ENCODE data around the gene GPN2.

Gene GPN2

GRCh38 chr1:26831059-26831458 lies 59.0 kb downstream of the GPN2 start:
- H3K27ac ChIP-seq: no peak overlapping the region; the same call in 1 of the 2 replicates
- no peak overlapping the region for H3K4me3 ChIP-seq (ENCODE audit: low read depth, low read length)
- DNase-seq: no peak
- H3K9me3 ChIP-seq (ENCODE audit: severe bottlenecking): no peaks in the 10 kb centered on the region
- H3K27me3 ChIP-seq (ENCODE audit: insufficient read depth, low read depth, severe bottlenecking): no peaks in the 10 kb centered on the region
- peaks cover 56% of the 10 kb centered on the region for H3K36me3 ChIP-seq
- TF ChIP-seq CTCF (IDR thresholded peaks at IDR 0.05; ENCODE audit: low read depth, low read length): no peak

GRCh38 chr1:26829184-26829911 lies 60.7 kb downstream of the GPN2 start:
- no peak for TF ChIP-seq CTCF (IDR thresholded peaks at IDR 0.05; ENCODE audit: low read depth, low read length)
- Histone ChIP-seq H3K27ac (no peak overlapping the region), H3K4me3 (ENCODE audit: low read depth, low read length) (no peak overlapping the region), H3K36me3 (peaks cover 42% of the 10 kb centered on the region), H3K9me3 (ENCODE audit: severe bottlenecking) (no peaks in the 10 kb centered on the region), H3K27me3 (ENCODE audit: insufficient read depth, low read depth, severe bottlenecking) (no peaks in the 10 kb centered on the region)
- DNase-seq: no peak

GRCh38 chr1:26828411-26828991 lies 61.6 kb downstream of the GPN2 start:
- H3K27ac ChIP-seq: no peak overlapping the region
- peaks cover 40% of the 10 kb centered on the region for H3K36me3 ChIP-seq
- TF ChIP-seq CTCF (IDR thresholded peaks at IDR 0.05; ENCODE audit: low read depth, low read length): no peak
- H3K4me3 ChIP-seq (ENCODE audit: low read depth, low read length): no peak overlapping the region
- no peaks in the 10 kb centered on the region for H3K9me3 ChIP-seq (ENCODE audit: severe bottlenecking)
- DNase-seq: no peak
- H3K27me3 ChIP-seq (ENCODE audit: insufficient read depth, low read depth, severe bottlenecking): no peaks in the 10 kb centered on the region

- Histone ChIP-seq H3K4me3 (ENCODE audit: low read depth, low read length) (peak overlapping the region; percentile 57), H3K27ac (no peak overlapping the region), H3K27me3 (ENCODE audit: insufficient read depth, low read depth, severe bottlenecking) (no peaks in the 10 kb centered on the region), H3K36me3 (peaks cover 32% of the 10 kb centered on the region), H3K9me3 (ENCODE audit: severe bottlenecking) (no peaks in the 10 kb centered on the region)
- TF ChIP-seq CTCF (IDR thresholded peaks at IDR 0.05; ENCODE audit: low read depth, low read length): no peak
- no peak for DNase-seq
Measured at GRCh38 chr1:26827663-26828062, 62.4 kb downstream of the GPN2 start.

DNA sequence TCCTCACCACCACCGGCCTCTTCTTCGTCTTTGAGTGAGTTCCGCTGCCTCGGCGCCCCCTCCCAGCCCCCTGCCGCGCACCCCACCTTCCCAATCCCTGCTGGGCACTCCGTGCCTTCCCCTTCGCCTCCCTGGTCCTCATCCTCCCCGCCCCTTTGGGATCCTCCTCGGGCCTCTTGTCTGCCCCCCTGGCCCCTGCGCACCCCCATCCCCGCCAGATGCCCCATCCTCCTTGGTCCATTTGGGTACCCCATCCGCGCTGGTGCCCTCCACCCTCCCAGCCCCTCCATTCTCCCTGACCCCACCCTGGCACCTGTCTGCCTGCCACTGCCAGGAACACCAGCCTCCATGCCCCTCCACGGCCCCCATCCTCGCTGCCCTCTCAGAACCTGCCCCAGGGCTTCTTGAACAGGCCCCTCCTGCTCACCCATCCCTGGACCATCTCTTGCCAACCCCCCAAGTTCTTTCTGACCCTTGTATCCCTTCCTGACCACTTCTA lies 62.9 kb downstream of the GPN2 start:
- H3K36me3 ChIP-seq: peaks cover 29% of the 10 kb centered on the region
- H3K27me3 ChIP-seq (ENCODE audit: insufficient read depth, low read depth, severe bottlenecking): no peaks in the 10 kb centered on the region
- H3K9me3 ChIP-seq (ENCODE audit: severe bottlenecking): no peaks in the 10 kb centered on the region
- peak overlapping the region; percentile 57 for H3K4me3 ChIP-seq (ENCODE audit: low read depth, low read length)
- TF ChIP-seq CTCF (IDR thresholded peaks at IDR 0.05; ENCODE audit: low read depth, low read length): no peak
- DNase-seq: no peak
- H3K27ac ChIP-seq: no peak overlapping the region
